GM23248 (cell line): ENCODE results near the gene PNKP.

Experiments
- EZH2 ChIP-seq: fragments of 200-600 bp; sonication (generic); IDR thresholded peaks from 2 replicates; pipeline ENCODE4 v1.6.1; 2018; ENCODE audit warnings: antibody characterized with exemption, mild to moderate bottlenecking; ENCODE audit not compliant: insufficient read depth, poor library complexity, severe bottlenecking
- EZH2phosphoT487 ChIP-seq: fragments of 200-600 bp; sonication (generic); IDR thresholded peaks from 2 replicates; pipeline ENCODE4 v1.6.1; 2018; ENCODE audit warnings: antibody characterized with exemption, moderate library complexity, mild to moderate bottlenecking, low read depth; ENCODE audit not compliant: insufficient read depth

- TF ChIP-seq EZH2 (no peak), EZH2phosphoT487 (no peak)
Observed at GRCh38 chr19:49811328-49811727, 56.0 kb downstream of the PNKP start.
